Inferior parietal cortex (tissue), 1 donor: ENCODE data around the gene CHMP6.

Experiments
- DNase-seq: peaks from one replicate; pipeline ENCODE4 v3.0.0-alpha.2; 2016; ENCODE audit errors: extremely low spot score

The CHMP6 gene

DNA sequence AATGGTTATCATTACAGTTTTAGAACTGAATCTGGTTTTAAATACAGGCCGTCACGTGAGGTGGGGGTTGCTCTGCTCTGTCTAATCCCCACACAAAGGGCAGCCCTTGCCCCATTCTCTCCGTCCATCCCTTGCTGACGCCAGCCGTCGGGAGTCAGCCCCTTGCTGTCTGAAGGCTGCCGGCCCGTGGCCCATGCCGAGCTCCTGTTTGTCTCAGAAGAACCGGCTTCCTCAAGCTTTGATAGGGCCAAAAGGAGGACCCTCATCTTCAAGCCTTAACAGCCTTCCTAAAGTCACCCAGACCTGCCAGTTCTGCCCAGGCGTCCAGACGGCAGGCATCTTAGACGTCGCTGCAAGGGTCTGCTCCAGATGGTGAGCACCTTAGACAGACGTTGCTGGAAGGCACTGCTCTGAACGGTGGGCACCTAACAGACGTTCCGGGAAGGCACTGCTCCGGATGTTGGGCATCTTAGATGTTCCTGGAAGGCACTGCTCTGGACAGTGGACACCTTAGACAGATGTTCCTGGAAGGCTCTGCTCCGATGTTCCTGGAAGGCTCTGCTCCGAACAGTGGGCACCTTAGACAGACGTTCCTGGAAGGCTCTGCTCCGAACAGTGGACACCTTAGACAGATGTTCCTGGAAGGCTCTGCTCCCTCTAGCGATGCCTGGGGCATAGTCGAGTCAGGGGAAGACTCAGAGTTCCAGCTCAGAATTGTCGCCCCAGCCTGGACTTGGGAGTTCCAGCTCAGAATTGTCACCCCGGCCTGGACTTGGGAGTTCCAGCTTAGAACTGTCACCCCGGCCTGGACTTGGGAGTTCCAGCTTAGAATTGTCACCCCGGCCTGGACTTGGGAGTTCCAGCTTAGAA, 35.1 kb upstream of the CHMP6 start:
- no peak for DNase-seq

GRCh38 chr17:80957461-80957941, 34.1 kb upstream of the CHMP6 start:
- DNase-seq, result no peak

DNA sequence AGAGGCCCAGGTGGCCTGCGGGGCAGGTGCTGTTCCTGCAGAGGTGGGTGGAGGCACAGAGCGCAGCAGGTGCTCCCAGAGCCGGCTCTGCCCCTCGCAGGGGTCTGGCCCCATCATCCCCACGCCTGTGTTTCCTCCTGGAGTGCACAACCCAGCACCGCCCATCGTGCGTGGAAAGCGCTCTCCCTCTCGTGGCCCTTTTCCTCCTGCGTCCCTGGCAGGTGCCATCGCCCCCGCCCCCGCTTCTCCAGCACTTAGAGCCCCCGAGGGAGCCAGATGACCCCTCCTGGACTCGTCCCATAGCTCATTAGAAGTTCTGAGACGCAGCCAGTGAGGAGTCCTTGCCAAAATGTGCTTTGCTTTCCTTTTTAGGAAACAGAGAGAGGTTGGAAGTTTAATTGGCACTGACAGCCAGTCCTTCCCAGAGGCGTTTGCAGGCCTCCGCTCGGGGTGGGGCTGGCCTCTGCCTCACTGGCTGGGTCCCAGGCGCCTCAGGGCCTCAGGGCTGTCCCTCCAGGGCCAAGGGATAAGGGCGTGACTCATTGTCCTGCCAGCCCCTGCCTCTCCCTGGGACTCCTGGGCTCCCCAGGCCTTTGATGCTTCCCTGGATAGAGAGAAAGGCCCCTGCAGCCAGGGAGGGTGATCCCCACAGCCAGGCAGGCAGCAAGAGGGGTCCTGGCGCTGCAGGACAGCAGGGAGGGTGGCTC, 32.2 kb upstream of the CHMP6 start:
- peak; percentile 55 for DNase-seq

GRCh38 chr17:80960037-80960796, 31.4 kb upstream of the CHMP6 start:
- no peak for DNase-seq

- no peak for DNase-seq
These were observed 30.7 kb upstream of the CHMP6 start for GRCh38 chr17:80960797-80961452.

- no peak for DNase-seq
These were observed 29.9 kb upstream of the CHMP6 start for GRCh38 chr17:80961541-80962330.

- no peak for DNase-seq
These were observed 29.0 kb upstream of the CHMP6 start for GRCh38 chr17:80962356-80963329.

GRCh38 chr17:80963812-80964543, 27.7 kb upstream of the CHMP6 start:
- DNase-seq, result no peak

DNA sequence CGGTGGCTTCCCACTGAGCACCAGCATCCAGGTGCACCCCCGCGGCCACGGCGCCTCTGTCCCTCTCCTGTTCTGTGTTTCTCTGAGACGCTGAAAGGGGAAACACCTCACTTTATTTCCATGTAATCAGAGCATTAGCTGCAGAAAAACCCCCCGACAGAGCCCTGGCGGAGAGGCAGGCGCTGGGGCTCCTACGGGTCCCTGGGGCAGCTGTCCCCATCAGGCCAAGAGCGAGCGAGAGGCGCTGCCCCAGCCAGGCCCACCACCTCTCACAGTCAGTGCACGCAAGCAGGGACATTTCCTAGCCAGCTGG, 27.1 kb upstream of the CHMP6 start:
- DNase-seq, result no peak

DNA sequence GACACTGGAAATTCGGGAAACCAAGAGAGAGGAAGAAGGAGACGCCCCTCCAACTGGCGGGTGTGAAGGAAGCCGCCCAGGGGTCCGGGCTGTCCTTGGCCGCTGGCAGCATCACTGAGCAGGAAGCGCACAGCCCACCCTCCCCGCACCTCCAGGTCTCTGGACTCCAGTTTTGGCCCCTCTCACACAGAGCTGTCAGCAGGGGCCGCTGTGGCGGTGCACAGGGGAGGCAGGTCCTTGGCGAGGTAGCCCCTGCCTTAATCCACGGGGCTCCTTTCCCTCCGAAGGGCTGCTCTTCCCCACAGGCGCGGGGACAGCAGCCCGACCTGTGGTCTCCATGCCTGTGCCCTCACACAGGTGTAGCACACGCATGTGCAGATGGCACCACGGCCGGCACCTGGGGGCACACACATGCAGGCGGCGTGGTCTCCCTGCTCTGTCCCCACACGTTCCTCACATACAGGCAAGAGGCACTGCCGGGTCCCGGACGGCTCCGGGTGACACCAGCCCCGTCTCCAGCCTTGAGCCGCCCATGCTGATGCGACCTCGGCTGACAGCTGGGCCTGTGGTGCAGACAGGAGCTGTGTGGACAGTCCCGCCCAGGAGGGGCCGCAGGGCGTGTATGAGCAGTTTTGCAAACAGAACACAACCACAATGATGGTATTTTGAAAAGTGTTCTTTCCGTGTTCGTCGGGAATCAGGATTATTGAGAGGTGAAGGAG, 26.6 kb upstream of the CHMP6 start:
- no peak for DNase-seq

DNA sequence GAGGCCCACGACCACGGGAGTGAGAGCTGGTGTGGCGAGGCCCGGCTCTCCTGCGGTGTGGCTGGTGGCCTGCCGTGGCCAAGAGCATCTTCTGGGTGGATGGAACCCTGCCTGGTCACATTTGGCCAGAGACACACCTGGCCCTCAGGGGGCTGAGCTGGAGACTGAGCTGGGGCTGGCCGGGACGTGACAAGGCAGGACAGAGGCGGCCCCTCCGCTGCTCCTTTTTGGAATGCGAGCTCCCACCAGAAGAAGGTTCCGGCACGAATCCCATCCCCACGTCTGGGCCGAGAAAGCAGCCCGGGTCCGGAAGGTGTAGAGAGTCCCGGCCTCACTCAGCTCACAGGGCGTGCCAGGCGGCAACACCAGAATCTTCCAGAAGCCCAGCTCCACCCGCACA, 26.0 kb upstream of the CHMP6 start:
- DNase-seq, result no peak

GRCh38 chr17:80967404-80967872, 24.2 kb upstream of the CHMP6 start:
- DNase-seq, result no peak

- peak; percentile 63 for DNase-seq
These were observed 23.0 kb upstream of the CHMP6 start for GRCh38 chr17:80968602-80969029.

GRCh38 chr17:80969030-80969673, 22.5 kb upstream of the CHMP6 start:
- DNase-seq, result no peak

DNA sequence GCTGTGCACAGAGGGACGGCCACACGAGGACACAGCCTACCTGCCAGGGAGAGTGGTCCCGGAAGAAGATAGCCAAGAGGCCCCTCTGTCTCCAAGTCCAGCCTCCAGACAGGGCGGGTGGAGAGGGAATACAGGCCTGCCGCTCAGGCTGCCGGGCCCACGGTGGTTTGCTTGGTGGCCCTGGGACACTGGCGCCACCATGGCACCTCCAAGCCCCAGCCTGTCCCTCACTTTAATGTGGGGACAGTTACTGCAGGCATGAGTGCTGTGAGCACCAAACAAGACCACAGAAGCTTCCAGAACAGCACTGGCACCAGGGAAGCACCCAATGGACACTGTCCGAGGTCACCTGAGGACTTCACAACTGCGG, 22.0 kb upstream of the CHMP6 start:
- DNase-seq, result no peak

GRCh38 chr17:80970044-80970761, 21.4 kb upstream of the CHMP6 start:
- peak; percentile 36 for DNase-seq
